DMS79 (cell line): ENCODE measurements around the gene HSPB9.
"Not testable (repeated sequence)": the region's sequence is repeated elsewhere in the genome, so short reads cannot be mapped to it uniquely, and the experiment has no call there.

ENCODE experiments used
- DNase-seq: peaks from one replicate; lab custom pipeline; 2025; lab: John Stamatoyannopoulos, UW

The HSPB9 gene

GRCh38 chr17:42143138-42143537, 20.5 kb downstream of the HSPB9 start:
- DNase-seq: not testable (repeated sequence)

GRCh38 chr17:42146911-42147607, 24.5 kb downstream of the HSPB9 start:
- no peak for DNase-seq

- no peak for DNase-seq
Measured at GRCh38 chr17:42153919-42154742, 31.5 kb downstream of the HSPB9 start.

GRCh38 chr17:42155614-42156045, 33.0 kb downstream of the HSPB9 start:
- DNase-seq: no peak

- no peak for DNase-seq
Measured at GRCh38 chr17:42159796-42160530, 37.4 kb downstream of the HSPB9 start.

- DNase-seq: no peak
Measured at GRCh38 chr17:42160531-42160910, 37.9 kb downstream of the HSPB9 start.

GRCh38 chr17:42163113-42163512, 40.5 kb downstream of the HSPB9 start:
- DNase-seq: no peak

GRCh38 chr17:42163696-42164407, 41.2 kb downstream of the HSPB9 start:
- no peak for DNase-seq

GRCh38 chr17:42165751-42166150, 43.1 kb downstream of the HSPB9 start:
- no peak for DNase-seq

- DNase-seq: no peak
Measured at GRCh38 chr17:42166196-42166763, 43.7 kb downstream of the HSPB9 start.

GRCh38 chr17:42167807-42168206, 45.2 kb downstream of the HSPB9 start:
- no peak for DNase-seq

GRCh38 chr17:42169351-42169750, 46.7 kb downstream of the HSPB9 start:
- no peak for DNase-seq

GRCh38 chr17:42171831-42172230, 49.2 kb downstream of the HSPB9 start:
- no peak for DNase-seq
